HCT116 (cell line): ENCODE data around the gene TMEM140. TPM values are rescaled to one million over a fixed set of nuclear protein-coding genes. Genes with fewer than 3 reads are reported as not detected.
A peak's percentile ranks its signal among the peaks of the same experiment; 100 is the strongest.

ENCODE experiments used
- ATAC-seq: fragments of 200-7000 bp; cut with Tn5 transposase; 2 replicates; pipeline ENCODE4 v1.9.1; 2020; ENCODE audit warnings: mild to moderate bottlenecking, moderate library complexity
- BruUV-seq: library from RNA; stranded (reverse); fragments of 400-500 nt; replicated peaks from 2 replicates; lab custom pipeline; 2021; lab: Mats Ljungman, UMichigan
- CTCF ChIA-PET: fragments of 300-600 bp; sonication (Branson Sonifier 250); formaldehyde crosslinking; loops from one replicate; lab custom pipeline; 2021; ENCODE audit warnings: antibody characterized with exemption; lab: Charles Lee
- POLR2A ChIA-PET: fragments of 300-600, 350-600 bp; sonication (Branson Sonifier 250); formaldehyde crosslinking; loops from one replicate; lab custom pipeline; 2021; ENCODE audit warnings: antibody characterized with exemption; lab: Charles Lee
- RAD21 ChIA-PET, 2 experiments: fragments of 300-600 bp; sonication (Branson Sonifier 250); formaldehyde crosslinking; loops; one replicate each; lab custom pipeline; 2023; ENCODE audit warnings: low total read pairs in 2 of 2; ENCODE audit not compliant: uncharacterized antibody in 2 of 2, unreplicated experiment in 2 of 2, low non-redundant PET in 1 of 2; lab: Charles Lee
- DNase-seq: peaks from one replicate; pipeline ENCODE4 v3.0.0-alpha.2; 2010; ENCODE audit warnings: low read depth, low spot score
- H2AFZ ChIP-seq: fragments of 200-600 bp; shearing (Covaris generic), sonication (generic); 2 replicates; pipeline ENCODE4 v1.6.1; 2017; ENCODE audit warnings: low read depth, mixed run types, mixed read lengths, antibody characterized with exemption, low read length; ENCODE audit not compliant: poor library complexity, severe bottlenecking
- H3K27ac ChIP-seq: 2 replicates; pipeline ENCODE4 v1.5.1; 2012; ENCODE audit warnings: low read depth, low read length
- H3K27me3 ChIP-seq: fragments of 200-600 bp; sonication (generic); 2 replicates; pipeline ENCODE4 v1.6.1; 2016; ENCODE audit warnings: mixed run types, low read length, mixed read lengths; ENCODE audit not compliant: insufficient read depth
- H3K36me3 ChIP-seq, 2 experiments: fragments of 200-500 bp in 1 of 2; fragments of 200-600 bp in 1 of 2; sonication (Bioruptor generic) in 1 of 2; sonication (generic) in 1 of 2; 2 replicates each; pipeline versions ENCODE4 v1.5.1 to v1.6.1; 2014 to 2016; ENCODE audit warnings: low read length in 2 of 2, inconsistent platforms in 1 of 2, mixed read lengths in 1 of 2, mixed run types in 1 of 2; ENCODE audit not compliant: insufficient read depth in 2 of 2, control insufficient read depth in 1 of 2
- H3K4me1 ChIP-seq, 2 experiments: fragments of 200-600 bp in 1 of 2; sonication (generic) in 1 of 2; 2 replicates each; pipeline versions ENCODE4 v1.5.1 to v1.6.1; 2012 to 2017; ENCODE audit warnings: low read length in 2 of 2, inconsistent platforms in 1 of 2, mild to moderate bottlenecking in 1 of 2, mixed read lengths in 1 of 2, mixed run types in 1 of 2, moderate library complexity in 1 of 2; ENCODE audit not compliant: insufficient read depth in 2 of 2, control insufficient read depth in 1 of 2
- H3K4me2 ChIP-seq: fragments of 200-600 bp; sonication (generic); 2 replicates; pipeline ENCODE4 v1.6.1; 2017; ENCODE audit warnings: mixed run types, low read length, mixed read lengths
- H3K4me3 ChIP-seq, 2 experiments: fragments of 200-600 bp in 1 of 2; sonication (generic) in 1 of 2; replicated peaks in 1 of 2; 2 replicates each; pipeline ENCODE4 v1.5.1; 2011 to 2016; ENCODE audit warnings: low read length in 2 of 2, control low read depth in 1 of 2, low read depth in 1 of 2, mild to moderate bottlenecking in 1 of 2, mixed read lengths in 1 of 2, mixed run types in 1 of 2
- H3K79me2 ChIP-seq: fragments of 200-600 bp; sonication (generic); 2 replicates; pipeline ENCODE4 v1.6.1; 2017; ENCODE audit warnings: mild to moderate bottlenecking, mixed run types, low read length, moderate library complexity, mixed read lengths; ENCODE audit not compliant: insufficient read depth
- H3K9ac ChIP-seq: fragments of 200-600 bp; sonication (generic); 2 replicates; pipeline ENCODE4 v1.6.1; 2016; ENCODE audit warnings: low read length, mixed read lengths
- H3K9me2 ChIP-seq: fragments of 200-600 bp; sonication (generic), shearing (Covaris generic); 2 replicates; pipeline ENCODE4 v1.6.1; 2017; ENCODE audit warnings: mixed run types, mild to moderate bottlenecking, moderate library complexity; ENCODE audit not compliant: insufficient read depth
- H3K9me3 ChIP-seq, 2 experiments: fragments of 200-500 bp in 1 of 2; fragments of 200-600 bp in 1 of 2; sonication (Bioruptor generic) in 1 of 2; sonication (generic) in 1 of 2; 2 replicates each; pipeline ENCODE4 v1.6.1; 2014 to 2017; ENCODE audit warnings: low read length in 2 of 2, mixed read lengths in 2 of 2, inconsistent platforms in 1 of 2, low read depth in 1 of 2, mild to moderate bottlenecking in 1 of 2, mixed run types in 1 of 2, moderate library complexity in 1 of 2; ENCODE audit not compliant: control insufficient read depth in 1 of 2, insufficient read depth in 1 of 2
- H4K20me1 ChIP-seq: fragments of 200-600 bp; sonication (generic), shearing (Covaris generic); 2 replicates; pipeline ENCODE4 v1.6.1; 2017; ENCODE audit warnings: mixed run types, mild to moderate bottlenecking, moderate library complexity; ENCODE audit not compliant: insufficient read depth
- ATF3 ChIP-seq: IDR thresholded peaks from 2 replicates; pipeline ENCODE4 v1.6.1; 2012
- CBX3 ChIP-seq: IDR thresholded peaks from 2 replicates; pipeline ENCODE4 v1.6.1; 2012; ENCODE audit warnings: low read depth
- CTCF ChIP-seq, 3 experiments: fragments of 200-600 bp in 1 of 3; sonication (generic) in 1 of 3; IDR thresholded peaks in 2 of 3; conservative IDR thresholded peaks in 1 of 3; 2 replicates each; pipeline ENCODE4 v1.5.1; 2012 to 2017; ENCODE audit warnings: low read depth in 2 of 3, low read length in 2 of 3, antibody characterized with exemption in 1 of 3, borderline replicate concordance in 1 of 3, control low read depth in 1 of 3, mild to moderate bottlenecking in 1 of 3, mixed read lengths in 1 of 3, mixed run types in 1 of 3, moderate library complexity in 1 of 3; ENCODE audit not compliant: insufficient read depth in 1 of 3
- FOSL1 ChIP-seq: IDR thresholded peaks from 2 replicates; pipeline ENCODE4 v1.6.1; 2012; ENCODE audit warnings: low read depth
- MAX ChIP-seq: IDR thresholded peaks from 2 replicates; pipeline ENCODE4 v1.6.1; 2012
- POLR2AphosphoS5 ChIP-seq: IDR thresholded peaks from 2 replicates; pipeline ENCODE4 v1.6.1; 2011; ENCODE audit warnings: mild to moderate bottlenecking, low read depth, low read length, moderate library complexity
- RAD21 ChIP-seq: IDR thresholded peaks from 2 replicates; pipeline ENCODE4 v1.6.1; 2012; ENCODE audit warnings: low read depth, mild to moderate bottlenecking
- SP1 ChIP-seq: IDR thresholded peaks from 2 replicates; pipeline ENCODE4 v1.6.1; 2012; ENCODE audit warnings: low read depth
- SRF ChIP-seq: IDR thresholded peaks from 2 replicates; pipeline ENCODE4 v1.6.1; 2012; ENCODE audit warnings: low read depth
- TCF7L2 ChIP-seq: IDR thresholded peaks from 2 replicates; pipeline ENCODE4 v1.7.0; 2011; ENCODE audit warnings: borderline replicate concordance, inconsistent platforms; ENCODE audit not compliant: insufficient read depth, insufficient read length; ENCODE audit errors: extremely low read depth
- YY1 ChIP-seq: IDR thresholded peaks from 2 replicates; pipeline ENCODE4 v1.6.1; 2011; ENCODE audit warnings: low read length, low read depth, moderate library complexity, mild to moderate bottlenecking; ENCODE audit not compliant: insufficient replicate concordance; ENCODE audit errors: extremely low read depth
- intact Hi-C: fragments of 100-400 bp; cut with micrococcal nuclease; formaldehyde crosslinking; loops from 2 replicates; pipeline ENCODE4 v1.10.0; 2022
- total RNA-seq: library from RNA; stranded (reverse); gene quantifications from one replicate; pipeline ENCODE4 v1.2.1, GENCODE V29; 2021; ENCODE audit not compliant: unreplicated experiment

The TMEM140 gene
- total RNA-seq, 1 experiment from 2014 or later, result not detected

GRCh38 chr7:135156290-135156689 is 8.4 kb downstream of the TMEM140 start:
- no peaks in the 10 kb centered on the region for H3K9me2 ChIP-seq
- BruUV-seq, result no TSS peak
- H3K27ac ChIP-seq, result no peak overlapping the region
- H3K27me3 ChIP-seq, result no peaks in the 10 kb centered on the region
- intact Hi-C loops, result no loop called here
- no peak for TF ChIP-seq YY1
- peak; percentile 36; the same call in 1 of the 2 replicates for TF ChIP-seq CBX3
- TF ChIP-seq FOSL1, result no peak
- no peak for TF ChIP-seq RAD21
- no peak for TF ChIP-seq SRF
- TF ChIP-seq SP1, result no peak
- TF ChIP-seq POLR2AphosphoS5, result no peak
- TF ChIP-seq TCF7L2, result no peak
- peaks cover 5 to 11% of the 10 kb centered on the region in 2 experiments for H3K9me3 ChIP-seq
- DNase-seq (no peak), ATAC-seq (no peak)
- H2AFZ ChIP-seq, result no peak overlapping the region
- ChIA-PET RAD21 (no interaction called here), CTCF (no interaction called here), POLR2A (no interaction called here)
- no peaks in the 10 kb centered on the region for H3K36me3 ChIP-seq
- H3K4me1 ChIP-seq, result peaks cover 18 to 22% of the 10 kb centered on the region in 2 experiments
- no peak overlapping the region for H3K4me3 ChIP-seq
- H4K20me1 ChIP-seq, result no peaks in the 10 kb centered on the region
- no peak overlapping the region for H3K9ac ChIP-seq
- no peak overlapping the region for H3K4me2 ChIP-seq
- no peaks in the 10 kb centered on the region for H3K79me2 ChIP-seq

- Histone ChIP-seq H3K27me3 (no peaks in the 10 kb centered on the region), H3K4me2 (no peak overlapping the region), H2AFZ (no peak overlapping the region), H3K36me3 (no peaks in the 10 kb centered on the region), H3K79me2 (no peaks in the 10 kb centered on the region), H3K4me3 (no peak overlapping the region), H4K20me1 (no peaks in the 10 kb centered on the region), H3K4me1 (peaks cover 18 to 23% of the 10 kb centered on the region in 2 experiments), H3K27ac (no peak overlapping the region), H3K9ac (no peak overlapping the region), H3K9me2 (no peaks in the 10 kb centered on the region), H3K9me3 (peaks cover 5 to 11% of the 10 kb centered on the region in 2 experiments)
- intact Hi-C loops, result no loop called here
- ChIA-PET POLR2A (no interaction called here), CTCF (no interaction called here), RAD21 (no interaction called here)
- ATAC-seq, result no peak
- DNase-seq, result no peak
- TF ChIP-seq POLR2AphosphoS5, result no peak
- no peak for TF ChIP-seq MAX
- TF ChIP-seq SRF, result no peak
- TF ChIP-seq ATF3, result no peak
- no peak for TF ChIP-seq CTCF (IDR thresholded peaks at IDR 0.05 in 2 of 3, conservative IDR thresholded peaks at IDR 0.05 in 1 of 3; ENCODE audit: borderline replicate concordance in 1 of 3, insufficient read depth in 1 of 3, low read depth in 2 of 3, low read length in 2 of 3)
- no peak for TF ChIP-seq RAD21
- BruUV-seq, result no TSS peak
Measured at GRCh38 chr7:135158141-135158655, 10.3 kb downstream of the TMEM140 start.
